Measurements from ENCODE around the gene MOK. TPM values are rescaled to one million over a fixed set of nuclear protein-coding genes. Genes with fewer than 3 reads are reported as not detected.

Gene MOK
- total RNA-seq, 4 donors from 2014 or later, result 1.0 to 23.0 (median 11.9) TPM

DNA sequence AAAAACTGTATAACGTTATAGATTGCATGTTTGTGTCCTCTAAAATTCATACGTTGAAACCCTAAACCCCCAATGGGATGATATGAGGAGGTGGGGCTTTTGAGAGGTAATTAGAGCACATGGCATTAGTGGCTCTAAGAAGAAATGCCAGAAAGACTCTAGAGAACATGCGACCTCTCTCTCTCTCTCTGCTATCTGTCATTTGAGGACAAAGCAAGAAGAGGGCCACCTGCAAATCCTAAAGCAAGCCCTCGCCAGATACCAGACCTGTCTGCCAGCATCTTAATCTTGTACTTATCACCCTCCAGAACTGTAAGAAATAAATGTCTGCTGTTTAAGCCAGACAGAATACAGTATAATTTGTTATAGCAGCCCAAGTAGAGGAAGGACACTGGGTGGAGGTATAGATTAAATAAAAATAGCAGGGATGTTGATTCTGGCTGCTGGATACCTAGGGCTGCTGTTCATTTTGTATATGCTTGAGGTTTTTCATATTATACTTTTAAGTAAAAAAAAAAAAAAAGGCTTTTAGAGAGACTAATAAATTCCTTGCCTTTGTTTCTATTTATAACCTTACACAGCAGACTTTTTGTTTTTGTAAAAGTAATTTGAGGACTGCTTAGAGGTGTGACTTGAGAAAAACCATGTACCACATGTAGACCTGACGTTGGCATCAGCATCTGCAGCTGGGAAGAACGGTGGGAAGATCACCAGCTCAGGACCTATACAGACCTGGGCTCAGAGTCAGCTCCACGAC is 26.9 kb downstream of the MOK start:
- H3K4me1 ChIP-seq, result no peaks in the 10 kb centered on the region
- no peak overlapping the region for H3K27ac ChIP-seq
- intact Hi-C loops (cut with DNase I; ENCODE audit: low total_unique reads), result no loop called here
- H3K9me3 ChIP-seq, result no peaks in the 10 kb centered on the region
- no peaks in the 10 kb centered on the region for H3K27me3 ChIP-seq
- DNase-seq, result no peak
- no peaks in the 10 kb centered on the region for H3K36me3 ChIP-seq
- H3K4me3 ChIP-seq, result no peak overlapping the region
- no peak for TF ChIP-seq POLR2A (IDR thresholded peaks at IDR 0.05)
- TF ChIP-seq, protein P1, sequence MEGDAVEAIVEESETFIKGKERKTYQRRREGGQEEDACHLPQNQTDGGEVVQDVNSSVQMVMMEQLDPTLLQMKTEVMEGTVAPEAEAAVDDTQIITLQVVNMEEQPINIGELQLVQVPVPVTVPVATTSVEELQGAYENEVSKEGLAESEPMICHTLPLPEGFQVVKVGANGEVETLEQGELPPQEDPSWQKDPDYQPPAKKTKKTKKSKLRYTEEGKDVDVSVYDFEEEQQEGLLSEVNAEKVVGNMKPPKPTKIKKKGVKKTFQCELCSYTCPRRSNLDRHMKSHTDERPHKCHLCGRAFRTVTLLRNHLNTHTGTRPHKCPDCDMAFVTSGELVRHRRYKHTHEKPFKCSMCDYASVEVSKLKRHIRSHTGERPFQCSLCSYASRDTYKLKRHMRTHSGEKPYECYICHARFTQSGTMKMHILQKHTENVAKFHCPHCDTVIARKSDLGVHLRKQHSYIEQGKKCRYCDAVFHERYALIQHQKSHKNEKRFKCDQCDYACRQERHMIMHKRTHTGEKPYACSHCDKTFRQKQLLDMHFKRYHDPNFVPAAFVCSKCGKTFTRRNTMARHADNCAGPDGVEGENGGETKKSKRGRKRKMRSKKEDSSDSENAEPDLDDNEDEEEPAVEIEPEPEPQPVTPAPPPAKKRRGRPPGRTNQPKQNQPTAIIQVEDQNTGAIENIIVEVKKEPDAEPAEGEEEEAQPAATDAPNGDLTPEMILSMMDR (IDR thresholded peaks at IDR 0.05), result no peak

DNA sequence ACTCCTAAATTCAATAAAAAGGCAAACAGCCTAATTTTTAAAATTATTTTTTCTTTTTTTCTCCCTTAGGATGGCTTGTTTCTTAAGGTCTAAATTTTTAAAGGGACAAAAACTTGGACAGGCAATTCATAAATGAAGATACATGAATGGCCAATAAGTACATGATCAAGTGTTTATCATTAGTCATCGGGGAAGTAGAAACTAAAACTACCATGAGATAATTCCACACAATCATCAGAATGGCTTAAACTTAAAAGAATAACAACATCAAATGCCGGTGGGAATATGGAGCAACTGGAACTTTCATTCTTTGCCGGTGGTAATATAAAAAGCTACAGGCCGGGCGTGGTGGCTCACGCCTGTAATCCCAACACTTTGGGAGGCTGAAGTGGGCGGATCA is 29.1 kb downstream of the MOK start:
- Histone ChIP-seq H3K36me3 (no peaks in the 10 kb centered on the region), H3K27me3 (no peaks in the 10 kb centered on the region), H3K27ac (no peak overlapping the region), H3K4me1 (no peaks in the 10 kb centered on the region), H3K9me3 (no peaks in the 10 kb centered on the region), H3K4me3 (no peak overlapping the region)
- intact Hi-C loops (cut with DNase I; ENCODE audit: low total_unique reads), result no loop called here
- TF ChIP-seq, protein P1 (IDR thresholded peaks at IDR 0.05), result no peak
- no peak for TF ChIP-seq POLR2A (IDR thresholded peaks at IDR 0.05)
- no peak for DNase-seq

DNA sequence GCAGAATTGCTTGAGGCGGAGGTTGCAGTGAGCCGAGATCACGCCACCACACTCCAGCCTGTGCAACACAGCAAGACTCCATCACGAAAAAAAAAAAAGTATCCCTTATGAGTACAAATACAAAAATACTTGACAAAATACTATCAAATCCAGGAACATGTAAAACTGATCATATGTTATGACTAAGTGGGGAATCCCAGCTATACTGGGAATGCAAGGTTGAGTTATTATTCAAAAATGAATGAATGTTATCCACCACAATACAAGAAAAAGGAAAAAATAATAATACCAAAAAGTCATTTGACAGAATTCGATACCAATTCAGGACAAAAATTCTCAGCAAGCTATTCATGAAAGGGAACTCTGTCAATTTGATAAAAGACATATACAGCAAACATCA is 32.6 kb downstream of the MOK start:
- H3K9me3 ChIP-seq, result no peaks in the 10 kb centered on the region
- no peaks in the 10 kb centered on the region for H3K4me1 ChIP-seq
- intact Hi-C loops (cut with DNase I; ENCODE audit: low total_unique reads), result no loop called here
- H3K36me3 ChIP-seq, result no peaks in the 10 kb centered on the region
- H3K4me3 ChIP-seq, result no peak overlapping the region
- H3K27me3 ChIP-seq, result no peaks in the 10 kb centered on the region
- TF ChIP-seq, protein P1 (IDR thresholded peaks at IDR 0.05), result no peak
- TF ChIP-seq POLR2A (IDR thresholded peaks at IDR 0.05), result no peak
- DNase-seq, result no peak
- H3K27ac ChIP-seq, result no peak overlapping the region

GRCh38 chr14:102264775-102265174 is 40.2 kb downstream of the MOK start:
- intact Hi-C loops (cut with DNase I; ENCODE audit: low total_unique reads), result no loop called here
- TF ChIP-seq POLR2A (IDR thresholded peaks at IDR 0.05), result no peak
- H3K27ac ChIP-seq, result no peak overlapping the region
- H3K4me3 ChIP-seq, result no peak overlapping the region
- no peaks in the 10 kb centered on the region for H3K4me1 ChIP-seq
- DNase-seq, result no peak
- H3K27me3 ChIP-seq, result no peaks in the 10 kb centered on the region
- no peaks in the 10 kb centered on the region for H3K9me3 ChIP-seq
- H3K36me3 ChIP-seq, result no peaks in the 10 kb centered on the region

DNA sequence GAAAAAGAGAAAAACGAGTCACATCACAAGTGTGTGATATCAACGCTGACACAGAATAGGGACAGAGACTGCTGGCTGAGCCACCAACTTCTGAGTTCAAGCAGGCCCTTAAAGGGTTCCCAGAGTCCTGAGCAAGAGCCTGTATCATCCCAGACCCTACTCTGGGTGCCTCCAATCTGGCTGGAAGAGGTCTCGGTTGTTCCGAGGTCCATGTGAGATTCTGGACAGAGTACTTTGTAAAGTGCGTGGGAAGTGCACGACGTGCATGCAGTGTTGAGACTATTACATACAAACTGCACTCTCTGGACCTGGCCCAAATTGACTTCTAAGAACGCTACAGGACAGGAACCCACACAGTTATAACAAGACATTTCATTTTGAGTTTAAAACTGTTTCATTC is 40.6 kb downstream of the MOK start:
- intact Hi-C loops (cut with DNase I; ENCODE audit: low total_unique reads), result no loop called here
- Histone ChIP-seq H3K4me1 (no peaks in the 10 kb centered on the region), H3K36me3 (no peaks in the 10 kb centered on the region), H3K27ac (no peak overlapping the region), H3K9me3 (no peaks in the 10 kb centered on the region), H3K4me3 (no peak overlapping the region), H3K27me3 (no peaks in the 10 kb centered on the region)
- TF ChIP-seq POLR2A (IDR thresholded peaks at IDR 0.05), result no peak
- TF ChIP-seq, protein P1 (IDR thresholded peaks at IDR 0.05), result no peak
- DNase-seq, result no peak

Measured in uterus (tissue), 4 donors.